ENCODE measurements around the gene LINGO3.
"Not testable (repeated sequence)": the region's sequence is repeated elsewhere in the genome, so short reads cannot be mapped to it uniquely, and the experiment has no call there.

Gene LINGO3

GRCh38 chr19:2302319-2303210 lies 5.4 kb downstream of the LINGO3 start:
- no peak for DNase-seq

- DNase-seq: no peak
These were observed 7.4 kb downstream of the LINGO3 start for GRCh38 chr19:2300533-2300932.

GRCh38 chr19:2296141-2296540 lies 11.8 kb downstream of the LINGO3 start:
- DNase-seq: no peak

- DNase-seq: no peak
These were observed 13.1 kb downstream of the LINGO3 start for GRCh38 chr19:2294687-2295335.

- no peak for DNase-seq
These were observed 16.7 kb downstream of the LINGO3 start for GRCh38 chr19:2291185-2291751.

GRCh38 chr19:2290441-2291184 lies 17.3 kb downstream of the LINGO3 start:
- DNase-seq: no peak

GRCh38 chr19:2289714-2290435 lies 18.1 kb downstream of the LINGO3 start:
- DNase-seq: no peak

- no peak for DNase-seq
These were observed 18.9 kb downstream of the LINGO3 start for GRCh38 chr19:2288818-2289713.

- no peak for DNase-seq
These were observed 19.6 kb downstream of the LINGO3 start for GRCh38 chr19:2288338-2288817.

GRCh38 chr19:2287585-2288337 lies 20.2 kb downstream of the LINGO3 start:
- DNase-seq: no peak

- no peak for DNase-seq
These were observed 21.4 kb downstream of the LINGO3 start for GRCh38 chr19:2286402-2287140.

GRCh38 chr19:2283835-2284507 lies 24.0 kb downstream of the LINGO3 start:
- no peak for DNase-seq

GRCh38 chr19:2282862-2283237 lies 25.1 kb downstream of the LINGO3 start:
- no peak for DNase-seq

GRCh38 chr19:2282062-2282861 lies 25.7 kb downstream of the LINGO3 start, which contains the start of gene PEAK3:
PEAK3 (minus strand) TSS chr19:2282175; CDS start chr19:2280931, 1,244 bp downstream.
- DNase-seq: no peak

GRCh38 chr19:2281265-2282061 lies 26.5 kb downstream of the LINGO3 start:
- DNase-seq: not testable (repeated sequence)

GRCh38 chr19:2280633-2281264 lies 27.2 kb downstream of the LINGO3 start:
- DNase-seq: no peak

Data from T1000 (cell line).